PC-3 (cell line): Measurements from ENCODE around the gene TUT7. TPM values are rescaled to one million over a fixed set of nuclear protein-coding genes. Genes with fewer than 3 reads are reported as not detected.
"Not testable (repeated sequence)": the region's sequence is repeated elsewhere in the genome, so short reads cannot be mapped to it uniquely, and the experiment has no call there.

ENCODE experiments used
- ATAC-seq: fragments of 200-7000 bp; cut with Tn5 transposase; 2 replicates; pipeline ENCODE4 v1.9.1; 2020; ENCODE audit warnings: mild to moderate bottlenecking, moderate library complexity
- BruUV-seq: library from RNA; stranded (reverse); fragments of 400-500 nt; replicated peaks from 2 replicates; lab custom pipeline; 2021; lab: Mats Ljungman, UMichigan
- CTCF ChIA-PET: fragments of 300-600 bp; sonication (Branson Sonifier 250); formaldehyde crosslinking; loops from one replicate; lab custom pipeline; 2022; ENCODE audit warnings: antibody characterized with exemption; lab: Charles Lee
- POLR2A ChIA-PET: fragments of 300-600 bp; sonication (Branson Sonifier 250); formaldehyde crosslinking; loops from one replicate; lab custom pipeline; 2022; ENCODE audit warnings: antibody characterized with exemption; ENCODE audit not compliant: unreplicated experiment; lab: Charles Lee
- DNase-seq: peaks from one replicate; pipeline ENCODE4 v3.0.0-alpha.2; 2015
- H2AFZ ChIP-seq: fragments of 300-600 bp; sonication (generic); 2 replicates; pipeline ENCODE4 v1.6.0; 2016; ENCODE audit warnings: antibody characterized with exemption, low read length
- H3F3A ChIP-seq: fragments of 300-600 bp; sonication (generic); one replicate; pipeline ENCODE4 v1.6.0; 2017; ENCODE audit warnings: antibody characterized with exemption, low read length, control low read depth, mild to moderate bottlenecking; ENCODE audit not compliant: unreplicated experiment
- H3K27ac ChIP-seq: fragments of 300-600 bp; sonication (generic); 2 replicates; pipeline ENCODE4 v1.5.1; 2016; ENCODE audit warnings: mild to moderate bottlenecking, low read length
- H3K27me3 ChIP-seq: fragments of 300-600 bp; sonication (generic); 2 replicates; pipeline ENCODE4 v1.6.1; 2016; ENCODE audit warnings: low read length, mixed read lengths
- H3K36me3 ChIP-seq: fragments of 300-600 bp; sonication (generic); 2 replicates; pipeline ENCODE4 v1.6.1; 2016; ENCODE audit warnings: low read depth, mixed run types, low read length, mixed read lengths
- H3K4me1 ChIP-seq: fragments of 300-600 bp; sonication (generic); 2 replicates; pipeline ENCODE4 v1.5.1; 2016; ENCODE audit warnings: low read length; ENCODE audit not compliant: insufficient read depth
- H3K4me2 ChIP-seq: fragments of 300-600 bp; sonication (generic); 2 replicates; pipeline ENCODE4 v1.6.0; 2016; ENCODE audit warnings: low read length
- H3K4me3 ChIP-seq: fragments of 300-600 bp; sonication (generic); 2 replicates; pipeline ENCODE4 v1.5.1; 2016; ENCODE audit warnings: mild to moderate bottlenecking, low read length, mixed read lengths
- H3K79me2 ChIP-seq: fragments of 300-600 bp; sonication (generic); 2 replicates; pipeline ENCODE4 v1.6.1; 2017; ENCODE audit warnings: low read length, mixed read lengths
- H3K9ac ChIP-seq: fragments of 300-600 bp; sonication (generic); 2 replicates; pipeline ENCODE4 v1.6.0; 2016; ENCODE audit warnings: mild to moderate bottlenecking, low read length
- H3K9me2 ChIP-seq: fragments of 300-600 bp; sonication (generic); replicated peaks from 2 replicates; pipeline ENCODE4 v1.6.1; 2016; ENCODE audit warnings: mixed run types, low read length, mixed read lengths
- H3K9me3 ChIP-seq: fragments of 300-600 bp; sonication (generic); 2 replicates; pipeline ENCODE4 v1.6.1; 2016; ENCODE audit warnings: low read length, mixed read lengths
- H4K20me1 ChIP-seq: fragments of 300-600 bp; sonication (generic); 2 replicates; pipeline ENCODE4 v1.6.1; 2016; ENCODE audit warnings: low read length, mixed read lengths
- CTCF ChIP-seq: fragments of 300-600 bp; sonication (generic); conservative IDR thresholded peaks from 2 replicates; pipeline ENCODE4 v1.5.1; 2017; ENCODE audit warnings: antibody characterized with exemption, low read depth, mild to moderate bottlenecking, low read length
- EZH2 ChIP-seq: fragments of 300-600 bp; sonication (generic); IDR thresholded peaks from one replicate; pipeline ENCODE4 v1.6.1; 2017; ENCODE audit warnings: antibody characterized with exemption, mild to moderate bottlenecking, low read length; ENCODE audit not compliant: unreplicated experiment
- EZH2phosphoT487 ChIP-seq: fragments of 300-600 bp; sonication (generic); IDR thresholded peaks from 2 replicates; pipeline ENCODE4 v1.6.1; 2018; ENCODE audit warnings: mild to moderate bottlenecking, antibody characterized with exemption, low read length, borderline replicate concordance
- intact Hi-C: fragments of 100-400 bp; cut with micrococcal nuclease; formaldehyde crosslinking; loops from 2 replicates; pipeline ENCODE4 v1.9.0; 2023
- total RNA-seq: library from RNA; depleted of rRNA; stranded (reverse); fragments of >200 nt; gene quantifications from 2 replicates; pipeline ENCODE4 v1.2.3, GENCODE V29; 2014

The TUT7 gene
- total RNA-seq, 1 experiment from 2014 or later: 12.3 TPM

DNA sequence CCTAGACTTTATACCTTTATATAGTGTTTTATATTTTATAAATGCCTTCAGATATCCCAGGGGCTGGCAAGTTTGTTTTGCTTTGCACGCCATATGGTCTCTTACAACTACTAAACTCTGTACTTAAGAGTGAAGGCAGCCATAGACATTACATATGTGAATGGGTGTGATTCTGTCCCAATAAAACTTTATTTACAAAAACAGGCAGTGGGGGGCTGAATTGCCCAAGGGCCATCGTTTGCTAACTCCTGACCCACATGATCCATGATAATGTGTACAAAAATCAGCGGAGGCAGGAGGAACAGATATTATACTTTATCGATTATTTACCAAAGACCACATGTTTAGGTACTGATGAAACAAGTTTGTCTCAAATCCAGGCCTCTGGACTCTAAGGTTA is 36.0 kb downstream of the TUT7 start:
- ATAC-seq (no peak), DNase-seq (no peak)
- peaks cover 32% of the 10 kb centered on the region for H3K36me3 ChIP-seq
- no peaks in the 10 kb centered on the region for H3K27me3 ChIP-seq
- intact Hi-C loops: no loop called here
- ChIA-PET POLR2A (no interaction called here), CTCF (no interaction called here)
- no peak overlapping the region for H3K4me3 ChIP-seq
- H3K4me2 ChIP-seq: no peak overlapping the region
- peaks cover 20% of the 10 kb centered on the region for H3K4me1 ChIP-seq
- H3K79me2 ChIP-seq: no peaks in the 10 kb centered on the region
- no TSS peak for BruUV-seq
- no peaks in the 10 kb centered on the region for H3F3A ChIP-seq
- H3K27ac ChIP-seq: no peak overlapping the region
- no peaks in the 10 kb centered on the region for H3K9me2 ChIP-seq
- TF ChIP-seq EZH2phosphoT487 (no peak), CTCF (no peak), EZH2 (no peak)
- H3K9ac ChIP-seq: no peak overlapping the region
- no peak overlapping the region for H2AFZ ChIP-seq
- H4K20me1 ChIP-seq: no peaks in the 10 kb centered on the region
- no peaks in the 10 kb centered on the region for H3K9me3 ChIP-seq

- BruUV-seq: no TSS peak
- no peaks in the 10 kb centered on the region for H3K9me3 ChIP-seq
- H3K36me3 ChIP-seq: peaks cover 23% of the 10 kb centered on the region
- no peak for ATAC-seq
- POLR2A ChIA-PET: no interaction called here
- no peak overlapping the region for H3K4me2 ChIP-seq
- no peaks in the 10 kb centered on the region for H3F3A ChIP-seq
- CTCF ChIA-PET: no interaction called here
- no peak overlapping the region for H2AFZ ChIP-seq
- H3K4me3 ChIP-seq: no peak overlapping the region
- H3K79me2 ChIP-seq: no peaks in the 10 kb centered on the region
- no peaks in the 10 kb centered on the region for H3K27me3 ChIP-seq
- no peaks in the 10 kb centered on the region for H3K9me2 ChIP-seq
- no peak overlapping the region for H3K27ac ChIP-seq
- TF ChIP-seq CTCF (no peak), EZH2phosphoT487 (no peak), EZH2 (no peak)
- peak; percentile 22 for DNase-seq
- H3K4me1 ChIP-seq: peaks cover 11% of the 10 kb centered on the region; the same call in 1 of the 2 replicates
- H4K20me1 ChIP-seq: no peaks in the 10 kb centered on the region
- no peak overlapping the region for H3K9ac ChIP-seq
- intact Hi-C loops: no loop called here
Observed at GRCh38 chr9:86315078-86315477, 39.1 kb downstream of the TUT7 start.

- H3K4me2 ChIP-seq, DNase-seq, ATAC-seq, H3F3A ChIP-seq, H3K27ac ChIP-seq, intact Hi-C loops, H4K20me1 ChIP-seq, POLR2A ChIA-PET, H3K9me2 ChIP-seq, CTCF ChIA-PET, H3K4me3 ChIP-seq, H3K9me3 ChIP-seq, BruUV-seq, H3K27me3 ChIP-seq, H3K9ac ChIP-seq, H3K79me2 ChIP-seq, H2AFZ ChIP-seq: not testable (repeated sequence)
- H3K4me1 ChIP-seq: peaks cover 11% of the 10 kb centered on the region; the same call in 1 of the 2 replicates
- H3K36me3 ChIP-seq: peaks cover 27% of the 10 kb centered on the region
Observed at GRCh38 chr9:86312959-86313358, 41.3 kb downstream of the TUT7 start.
